Body of pancreas (tissue), 4 donors: ENCODE measurements around the gene ZNF443. TPM values are rescaled to one million over a fixed set of nuclear protein-coding genes. Genes with fewer than 3 reads are reported as not detected.
"Not testable (repeated sequence)": the region's sequence is repeated elsewhere in the genome, so short reads cannot be mapped to it uniquely, and the experiment has no call there.

Source experiments
- ATAC-seq: fragments of 150-250 bp; one replicate; pipeline ENCODE4 v1.9.1; 2016
- DNase-seq, 4 donors: peaks; one replicate each; pipeline ENCODE4 v3.0.0-alpha.2; 2019
- H3K27ac ChIP-seq, 4 donors: fragments of 200-600 bp; sonication (generic); 1 replicate in 3 of 4; 2 replicates in 1 of 4; pipeline versions ENCODE4 v1.5.1 to v1.6.1; 2016 to 2019; ENCODE audit warnings: mild to moderate bottlenecking in 1 of 4, mixed read lengths in 1 of 4, moderate library complexity in 1 of 4
- H3K27me3 ChIP-seq, 2 donors: fragments of 200-600 bp; sonication (generic); one replicate each; pipeline ENCODE4 v1.6.0; 2016; ENCODE audit warnings: mild to moderate bottlenecking in 1 of 2
- H3K36me3 ChIP-seq, 2 donors: fragments of 200-600 bp; sonication (generic); replicated peaks in 1 of 2; 2 replicates each; pipeline ENCODE4 v1.5.1; 2016; ENCODE audit warnings: low read depth in 2 of 2; ENCODE audit not compliant: insufficient read depth in 1 of 2
- H3K4me1 ChIP-seq: fragments of 200-600 bp; sonication (generic); one replicate; pipeline ENCODE4 v1.6.0; 2016
- H3K4me3 ChIP-seq, 2 donors: fragments of 200-600 bp; sonication (generic); 1 replicate in 1 of 2; 2 replicates in 1 of 2; pipeline ENCODE4 v1.5.1; 2016 to 2019
- H3K9me3 ChIP-seq, 3 donors: fragments of 200-600 bp; sonication (generic); 1 replicate in 2 of 3; 2 replicates in 1 of 3; pipeline ENCODE4 v1.5.1; 2016
- POLR2A ChIP-seq, 3 donors: fragments of 450-650 bp; IDR thresholded peaks; one replicate each; pipeline ENCODE4 v1.6.1; 2016; ENCODE audit warnings: antibody characterized with exemption in 3 of 3, mild to moderate bottlenecking in 2 of 3
- WGBS, 2 donors: methylation state at CpG; one replicate each; pipeline ENCODE4 v1.1.5; 2017; 5-methylcytosine and 5-hydroxymethylcytosine counted together
- intact Hi-C: fragments of 100-400 bp; cut with DNase I; formaldehyde crosslinking; loops from one replicate; pipeline ENCODE4 v1.15.1; 2023
- total RNA-seq, 2 donors: library from RNA; depleted of rRNA; stranded (reverse); fragments of >200 nt; gene quantifications; one replicate each; pipeline ENCODE4 v1.1.0, GENCODE V29; 2016
- TF ChIP-seq, protein P1 (sequence below), 7 experiments: fragments of 450-650 bp in 4 of 7; fragments of 200-600 bp in 3 of 7; sonication (generic) in 3 of 7; IDR thresholded peaks; one replicate each; pipeline ENCODE4 v1.5.1; 2016 to 2019; ENCODE audit warnings: antibody characterized with exemption in 7 of 7

Gene ZNF443
- total RNA-seq, 2 donors from 2014 or later: 3.6 to 5.2 TPM

DNA sequence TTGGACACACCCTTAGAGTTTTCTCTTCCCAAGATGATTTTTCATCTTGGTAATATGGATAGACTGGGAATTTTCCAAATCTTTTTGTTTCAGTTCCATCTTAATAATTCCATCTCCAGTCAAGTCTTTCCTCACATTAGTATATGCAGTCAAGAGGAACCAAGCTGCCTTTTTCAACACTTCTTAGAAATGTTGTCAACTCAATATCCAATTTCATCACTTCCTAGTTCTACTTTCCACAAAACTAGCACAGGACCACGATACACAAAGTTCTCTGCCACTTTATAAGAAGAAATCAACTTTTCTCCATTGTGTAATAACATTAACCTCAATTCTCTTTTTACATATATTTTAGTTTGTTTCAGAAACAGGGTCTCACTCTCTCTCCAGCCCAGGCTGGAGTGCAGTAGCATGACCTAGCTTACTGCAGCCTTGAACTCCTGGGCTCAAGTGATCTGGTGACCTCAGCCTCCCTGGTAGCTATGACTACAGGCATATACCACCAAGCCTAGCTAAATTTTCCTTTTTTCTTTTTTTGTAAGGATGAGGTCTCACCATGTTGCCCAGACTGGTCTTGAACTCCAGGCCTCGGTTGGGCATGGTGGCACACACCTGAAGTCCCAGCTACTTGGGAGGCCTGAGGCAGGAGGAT is 15.5 kb downstream of the ZNF443 start:
- 93 to 99% methylated on average over 2 of the region's 2 CpGs for WGBS, 2 donors
- TF ChIP-seq POLR2A (IDR thresholded peaks at IDR 0.05): no peak
- TF ChIP-seq, protein P1, sequence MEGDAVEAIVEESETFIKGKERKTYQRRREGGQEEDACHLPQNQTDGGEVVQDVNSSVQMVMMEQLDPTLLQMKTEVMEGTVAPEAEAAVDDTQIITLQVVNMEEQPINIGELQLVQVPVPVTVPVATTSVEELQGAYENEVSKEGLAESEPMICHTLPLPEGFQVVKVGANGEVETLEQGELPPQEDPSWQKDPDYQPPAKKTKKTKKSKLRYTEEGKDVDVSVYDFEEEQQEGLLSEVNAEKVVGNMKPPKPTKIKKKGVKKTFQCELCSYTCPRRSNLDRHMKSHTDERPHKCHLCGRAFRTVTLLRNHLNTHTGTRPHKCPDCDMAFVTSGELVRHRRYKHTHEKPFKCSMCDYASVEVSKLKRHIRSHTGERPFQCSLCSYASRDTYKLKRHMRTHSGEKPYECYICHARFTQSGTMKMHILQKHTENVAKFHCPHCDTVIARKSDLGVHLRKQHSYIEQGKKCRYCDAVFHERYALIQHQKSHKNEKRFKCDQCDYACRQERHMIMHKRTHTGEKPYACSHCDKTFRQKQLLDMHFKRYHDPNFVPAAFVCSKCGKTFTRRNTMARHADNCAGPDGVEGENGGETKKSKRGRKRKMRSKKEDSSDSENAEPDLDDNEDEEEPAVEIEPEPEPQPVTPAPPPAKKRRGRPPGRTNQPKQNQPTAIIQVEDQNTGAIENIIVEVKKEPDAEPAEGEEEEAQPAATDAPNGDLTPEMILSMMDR (IDR thresholded peaks at IDR 0.05): no peak
- H3K4me3 ChIP-seq: no peak overlapping the region
- H3K27me3 ChIP-seq: no peaks in the 10 kb centered on the region
- DNase-seq (no peak), ATAC-seq (no peak)
- no peaks in the 10 kb centered on the region for H3K4me1 ChIP-seq
- peaks cover 0 to under 1% (median 0%) of the 10 kb centered on the region in 3 donors for H3K9me3 ChIP-seq
- intact Hi-C loops: no loop called here
- H3K27ac ChIP-seq: no peak overlapping the region
- no peaks in the 10 kb centered on the region for H3K36me3 ChIP-seq

DNA sequence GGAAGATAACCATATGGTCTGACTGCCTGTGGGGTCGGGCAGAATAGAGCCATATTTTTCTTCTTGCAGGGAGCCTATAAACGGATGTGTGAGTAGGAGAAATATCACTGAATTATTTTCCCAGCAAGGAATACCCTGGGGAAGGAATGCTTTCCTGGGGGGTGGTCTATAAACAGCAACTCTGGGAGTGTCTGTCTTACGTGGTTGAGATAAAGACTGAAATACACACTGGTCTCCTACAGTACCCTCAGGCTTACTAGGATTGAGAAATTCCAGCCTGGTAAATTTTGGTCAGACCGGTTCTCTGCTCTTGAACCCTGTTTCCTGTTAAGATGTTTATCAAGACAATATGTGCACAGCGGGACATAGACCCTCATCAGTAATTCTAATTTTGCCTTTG is 23.5 kb downstream of the ZNF443 start:
- H3K4me3 ChIP-seq, H3K27ac ChIP-seq, H3K4me1 ChIP-seq, H3K36me3 ChIP-seq, DNase-seq, H3K27me3 ChIP-seq, ATAC-seq, H3K9me3 ChIP-seq, intact Hi-C loops: not testable (repeated sequence)
- whole genome bisulfite sequencing, 2 donors: 96 to 97% methylated on average over 3 to 5 of the region's 5 CpGs

DNA sequence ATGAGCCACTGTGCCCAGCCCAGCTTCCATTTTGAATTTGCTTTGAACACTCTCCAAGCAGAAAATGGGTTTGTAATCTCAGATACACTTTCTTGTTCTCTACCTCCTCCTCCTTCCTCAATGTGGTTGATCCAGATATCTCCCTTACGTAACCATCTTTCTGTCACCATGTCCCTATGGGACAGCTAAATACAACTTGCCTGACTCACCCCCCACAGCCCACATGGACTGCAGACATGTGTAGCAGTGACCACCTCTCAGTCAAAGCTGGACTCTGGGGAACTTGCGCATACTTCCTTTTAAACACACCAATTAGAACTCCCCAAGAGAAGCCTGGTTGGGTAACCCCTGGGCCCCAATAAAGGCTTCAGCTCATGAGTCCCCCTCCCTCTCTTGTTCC is 28.9 kb downstream of the ZNF443 start:
- intact Hi-C loops: no loop called here
- 98 to 100% methylated on average over 2 of the region's 2 CpGs for WGBS, 2 donors

DNA sequence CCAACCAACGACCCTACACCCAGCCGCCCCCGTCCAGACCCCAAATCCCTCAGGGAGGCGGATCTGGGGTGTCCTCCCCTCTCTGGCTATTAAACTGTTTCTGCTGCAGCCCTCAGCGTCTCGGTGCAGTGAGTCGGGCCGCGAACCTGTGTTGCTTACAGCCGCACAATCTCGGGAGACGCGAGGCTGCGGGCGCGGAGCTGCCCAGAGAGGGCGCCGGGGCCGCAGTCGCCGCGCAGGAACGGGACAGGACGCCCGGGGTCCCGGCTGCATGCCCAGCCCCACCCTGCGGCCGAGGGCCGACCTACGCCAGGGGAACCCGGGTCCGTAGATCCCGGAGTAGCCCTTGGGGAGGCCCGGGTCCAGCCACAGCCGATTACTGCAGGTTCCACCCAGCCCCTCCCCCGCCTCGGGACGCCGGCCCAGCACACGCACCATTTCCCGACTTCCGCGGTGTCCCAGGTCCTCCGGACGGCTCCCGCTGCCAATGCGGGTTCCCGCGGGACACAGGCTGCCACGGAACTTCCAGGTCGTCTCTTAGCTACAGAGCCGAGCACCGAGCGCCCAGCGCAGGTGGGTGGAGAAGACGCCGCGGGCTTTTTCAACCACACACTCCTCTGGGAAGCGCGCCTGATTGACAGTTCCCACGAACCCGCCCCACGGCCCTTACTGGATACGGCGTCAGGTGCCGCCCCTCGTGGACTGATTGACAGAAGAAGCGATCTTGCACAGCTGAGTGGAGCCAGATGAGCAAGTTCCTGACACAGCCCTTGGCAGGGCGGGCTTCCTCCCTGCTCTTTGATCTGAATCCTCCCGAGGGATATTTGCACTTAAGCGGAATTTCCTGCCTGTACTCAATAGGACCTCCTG is 40.0 kb downstream of the ZNF443 start, which contains the start of gene ZNF799:
ZNF799 (minus strand) TSS at position 639 of the 870 bp plus-strand sequence; CDS start at position 438, 201 bp downstream.
- ATAC-seq (peak; percentile 93), DNase-seq (peak; percentile 96 to 98 (median 98))
- intact Hi-C loops: no loop called here
- Histone ChIP-seq H3K9me3 (no peaks in the 10 kb centered on the region), H3K4me3 (peak within 1 kb of the TSS; percentile 50 to 80), H3K27me3 (no peaks in the 10 kb centered on the region), H3K4me1 (peaks cover 12% of the 10 kb centered on the region), H3K27ac (peak within 1 kb of the TSS; percentile 76 to 96 (median 92)), H3K36me3 (no peaks in the 10 kb centered on the region)
- TF ChIP-seq, protein P1 (IDR thresholded peaks at IDR 0.05): peak in 1 of 7 experiments; percentile 10
- peak; percentile 38 to 74 (median 73) for TF ChIP-seq POLR2A (IDR thresholded peaks at IDR 0.05)
- WGBS, 2 donors: 0 to 1% methylated on average over 18 to 71 of the region's 71 CpGs

More for the DNA sequence above, 28.9 kb downstream of the ZNF443 start:
- Histone ChIP-seq H3K36me3 (no peaks in the 10 kb centered on the region), H3K27me3 (no peaks in the 10 kb centered on the region), H3K27ac (no peak overlapping the region), H3K4me3 (no peak overlapping the region), H3K9me3 (no peaks in the 10 kb centered on the region), H3K4me1 (no peaks in the 10 kb centered on the region)
- ATAC-seq (no peak), DNase-seq (no peak)
- no peak for TF ChIP-seq POLR2A (IDR thresholded peaks at IDR 0.05)
- TF ChIP-seq, protein P1 (IDR thresholded peaks at IDR 0.05): no peak

DNA sequence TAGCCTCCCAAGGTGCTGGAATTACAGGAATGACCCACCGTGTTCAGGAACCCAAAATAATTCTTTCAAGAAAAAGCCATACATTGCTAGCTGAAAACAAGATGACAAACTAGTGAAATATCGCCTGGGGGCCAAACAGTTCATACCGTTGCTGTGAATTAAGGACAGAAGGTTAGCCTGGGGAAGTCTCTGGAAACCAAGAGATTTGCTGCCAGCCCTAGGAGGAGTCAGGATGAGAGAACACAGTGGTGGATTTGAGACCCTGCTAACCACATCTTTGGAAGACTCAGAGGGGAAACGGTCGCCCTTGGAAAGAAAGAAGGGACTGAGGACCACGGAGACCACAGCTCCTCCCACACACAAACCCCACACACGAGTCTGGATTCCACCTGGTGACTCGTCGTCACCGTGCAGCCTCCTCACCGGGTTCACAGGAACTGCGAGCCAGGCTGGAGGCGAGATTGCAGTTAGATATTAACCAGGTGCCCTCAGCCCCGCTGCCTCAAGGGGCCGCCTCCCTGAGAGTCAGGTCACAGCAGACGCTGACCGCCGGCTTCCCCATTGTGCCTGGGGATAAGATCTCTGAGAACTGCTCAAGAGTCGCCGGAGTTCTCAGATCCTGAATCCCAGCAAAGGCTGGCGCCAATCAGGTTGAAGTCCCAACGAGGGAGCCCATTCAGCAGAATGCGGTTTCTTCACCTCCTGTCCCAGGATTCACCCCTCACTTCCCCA is 40.8 kb downstream of the ZNF443 start:
- Histone ChIP-seq H3K4me1 (peaks cover 12% of the 10 kb centered on the region), H3K4me3 (peak overlapping the region; percentile 50 to 80), H3K27ac (peak overlapping the region; percentile 76 to 96 (median 92))
- DNase-seq (peak; percentile 58 to 66 (median 62)), ATAC-seq (peak; percentile 61)
- peak; percentile 22 to 48 (median 42) for TF ChIP-seq POLR2A (IDR thresholded peaks at IDR 0.05)
- TF ChIP-seq, protein P1 (IDR thresholded peaks at IDR 0.05): peak in 1 of 7 experiments; percentile 15
- 1 to 3% methylated on average over 19 to 23 of the region's 23 CpGs for WGBS, 2 donors
- H3K36me3 ChIP-seq, H3K27me3 ChIP-seq, intact Hi-C loops, H3K9me3 ChIP-seq: not testable (repeated sequence)

DNA sequence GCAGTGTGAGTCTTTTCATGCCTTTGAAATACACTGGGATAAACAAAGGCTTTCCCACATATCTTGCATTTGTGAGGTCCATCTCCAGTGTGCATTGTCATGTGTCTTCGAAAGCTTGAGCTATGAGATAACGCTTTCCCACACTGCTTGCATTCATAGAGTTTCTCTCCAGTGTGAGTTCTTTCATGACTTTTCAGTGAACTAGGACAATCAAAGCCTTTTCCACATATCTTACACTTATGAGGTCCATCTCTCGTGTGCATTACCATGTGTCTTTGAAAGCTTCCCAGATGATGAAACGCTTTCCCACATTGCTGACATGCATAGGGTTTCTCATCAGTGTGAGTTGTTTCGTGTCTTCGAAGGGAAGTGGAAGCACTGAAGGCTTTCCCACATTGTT is 49.7 kb downstream of the ZNF443 start:
- H3K27ac ChIP-seq, H3K36me3 ChIP-seq, intact Hi-C loops, H3K27me3 ChIP-seq, H3K9me3 ChIP-seq, H3K4me3 ChIP-seq, ATAC-seq, H3K4me1 ChIP-seq, DNase-seq: not testable (repeated sequence)
- 95 to 98% methylated on average over 6 of the region's 6 CpGs for WGBS, 2 donors

DNA sequence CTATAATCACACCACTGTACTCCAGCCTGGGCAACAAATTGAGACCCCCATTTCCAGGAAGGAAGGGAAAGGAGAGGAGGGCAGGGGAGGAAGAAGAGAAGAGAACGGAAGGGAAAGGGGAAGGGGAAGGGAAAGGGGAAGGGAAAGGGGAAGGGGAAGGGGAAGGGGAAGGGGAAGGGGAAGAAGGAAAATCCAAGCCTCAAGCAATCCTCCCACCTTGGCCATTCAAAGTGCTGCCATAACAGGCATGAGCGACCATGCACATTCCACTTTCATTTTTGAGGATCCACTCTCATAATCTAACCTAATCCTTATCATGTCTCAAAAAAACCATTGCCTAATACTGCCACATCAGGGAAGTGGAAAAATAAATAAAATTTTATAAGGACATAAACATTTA is 54.5 kb downstream of the ZNF443 start:
- H3K4me1 ChIP-seq, DNase-seq, H3K27me3 ChIP-seq, H3K4me3 ChIP-seq, H3K27ac ChIP-seq, H3K36me3 ChIP-seq, H3K9me3 ChIP-seq, ATAC-seq, intact Hi-C loops: not testable (repeated sequence)
- WGBS, 2 donors: 48 to 79% methylated on average over 2 of the region's 2 CpGs
